Measurements from ENCODE around the gene CFAP221. TPM values are rescaled to one million over a fixed set of nuclear protein-coding genes. Genes with fewer than 3 reads are reported as not detected.
A peak's percentile ranks its signal among the peaks of the same experiment; 100 is the strongest.

CFAP221 gene
- total RNA-seq, 1 donor from 2014 or later = 3.0 TPM

GRCh38 chr2:119646149-119646548 lies 101.9 kb downstream of the CFAP221 start:
- no peak for DNase-seq

GRCh38 chr2:119647440-119648169 lies 103.4 kb downstream of the CFAP221 start:
- DNase-seq = no peak

- no peak for DNase-seq
These were observed 105.2 kb downstream of the CFAP221 start for GRCh38 chr2:119649364-119649917.

GRCh38 chr2:119650206-119650605 lies 106.0 kb downstream of the CFAP221 start:
- DNase-seq = no peak

GRCh38 chr2:119650846-119651370 lies 106.7 kb downstream of the CFAP221 start:
- no peak for DNase-seq

GRCh38 chr2:119657466-119658145 lies 113.4 kb downstream of the CFAP221 start:
- no peak for DNase-seq

GRCh38 chr2:119659601-119660342 lies 115.5 kb downstream of the CFAP221 start:
- peak; percentile 46 for DNase-seq

- DNase-seq = no peak
These were observed 116.1 kb downstream of the CFAP221 start for GRCh38 chr2:119660343-119660658.

- no peak for DNase-seq
These were observed 118.0 kb downstream of the CFAP221 start for GRCh38 chr2:119662297-119662696.

GRCh38 chr2:119668546-119668945 lies 124.3 kb downstream of the CFAP221 start:
- no peak for DNase-seq

GRCh38 chr2:119671016-119671415 lies 126.8 kb downstream of the CFAP221 start:
- no peak for DNase-seq

GRCh38 chr2:119671752-119672151 lies 127.5 kb downstream of the CFAP221 start:
- DNase-seq = no peak

- DNase-seq = no peak
These were observed 128.1 kb downstream of the CFAP221 start for GRCh38 chr2:119672161-119672862.

GRCh38 chr2:119673796-119674195 lies 129.5 kb downstream of the CFAP221 start:
- no peak for DNase-seq

GRCh38 chr2:119674711-119675500 lies 130.7 kb downstream of the CFAP221 start:
- DNase-seq = no peak

- peak; percentile 69 for DNase-seq
These were observed 133.9 kb downstream of the CFAP221 start for GRCh38 chr2:119678021-119678656.

GRCh38 chr2:119679526-119679837 lies 135.2 kb downstream of the CFAP221 start:
- no peak for DNase-seq

- DNase-seq = no peak
These were observed 135.6 kb downstream of the CFAP221 start for GRCh38 chr2:119679846-119680245.

GRCh38 chr2:119680457-119681202 lies 136.4 kb downstream of the CFAP221 start:
- no peak for DNase-seq

- DNase-seq = no peak
These were observed 137.1 kb downstream of the CFAP221 start for GRCh38 chr2:119681203-119681867.

Measured in tongue (tissue), 2 donors.